ENCODE results near the gene IL12A. TPM values are rescaled to one million over a fixed set of nuclear protein-coding genes. Genes with fewer than 3 reads are reported as not detected.

Gene IL12A
- total and polyA plus RNA-seq, 10 of the 15 experiments (the other 5 are each of a cell fraction or from before 2014, with no cell fraction given), result 0.50 to 10.9 (median 3.5) TPM

DNA sequence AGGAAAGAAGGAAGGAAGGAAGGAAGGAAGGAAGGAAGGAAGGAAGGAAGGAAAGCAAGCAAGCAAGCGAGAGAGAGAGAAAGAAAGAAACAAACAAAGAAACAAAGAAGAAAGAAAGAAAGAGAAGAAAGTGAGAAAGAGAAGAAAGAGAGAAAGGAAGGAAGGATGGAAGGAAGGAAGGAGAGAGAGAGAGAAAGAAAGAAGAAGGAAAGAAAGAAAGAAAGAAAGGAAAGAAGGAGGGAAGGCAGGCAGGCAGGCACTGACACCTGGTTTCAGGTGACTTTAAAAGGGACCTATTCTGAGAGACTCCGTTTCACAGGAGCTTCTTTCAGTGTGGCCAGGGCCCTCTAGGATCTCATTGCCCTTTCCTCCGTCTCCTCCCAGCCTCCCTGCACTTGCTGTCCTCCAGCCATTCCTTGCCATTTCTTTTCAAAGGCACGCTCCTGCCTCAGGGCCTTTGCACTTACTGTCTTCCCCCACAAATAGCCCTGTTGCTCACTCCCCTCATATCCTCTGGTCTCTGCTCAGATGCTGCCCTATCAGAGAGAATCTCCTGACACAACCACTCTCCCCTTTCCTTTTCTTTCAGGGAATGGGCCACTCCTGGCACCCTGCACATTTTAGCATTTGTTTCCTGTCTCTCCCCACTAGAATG is 31.5 kb downstream of the IL12A start:
- no peak for TF ChIP-seq CUX1 (IDR thresholded peaks at IDR 0.05; ENCODE audit: insufficient replicate concordance, low read depth, low read length)
- TF ChIP-seq YY1 (IDR thresholded peaks at IDR 0.05; ENCODE audit: low read depth, low read length), result no peak
- TF ChIP-seq EP300 (IDR thresholded peaks at IDR 0.05; ENCODE audit: borderline replicate concordance in 1 of 2, control insufficient read depth in 1 of 2, low read depth in 2 of 2, low read length in 2 of 2), result no peak
- no peak for TF ChIP-seq ZBTB33 (IDR thresholded peaks at IDR 0.05)
- TF ChIP-seq SREBF1 (IDR thresholded peaks at IDR 0.05; ENCODE audit: low read length), result no peak
- no peak for TF ChIP-seq ZNF622 (IDR thresholded peaks at IDR 0.05)
- TF ChIP-seq SMAD1 (IDR thresholded peaks at IDR 0.05; ENCODE audit: low read depth, partially characterized antibody), result no peak
- no peak for TF ChIP-seq HCFC1 (IDR thresholded peaks at IDR 0.05; ENCODE audit: low read length)
- no peak for TF ChIP-seq NFXL1 (IDR thresholded peaks at IDR 0.05; ENCODE audit: borderline replicate concordance)
- ChIA-PET CTCF (no interaction called here), POLR2A (no interaction called here), SMC1A (ENCODE audit: uncharacterized antibody, unreplicated experiment) (interaction anchor here (1.1 to 1.7 kb wide), 3 partner anchors 9 to 136 kb away, joined by 4 to 7 read pairs (median 5); no protein-coding TSS in a partner anchor), RAD21 (ENCODE audit: unreplicated experiment) (no interaction called here)
- Histone ChIP-seq H3K9ac (ENCODE audit: control insufficient read depth, insufficient read depth, low read length) (no peak overlapping the region), H3K4me2 (ENCODE audit: control insufficient read depth, insufficient read depth) (no peak overlapping the region), H3K79me2 (ENCODE audit: control insufficient read depth, insufficient read depth, low read length) (no peaks in the 10 kb centered on the region), H3K27me3 (replicated peaks in 1 of 2; ENCODE audit: control insufficient read depth in 2 of 2, insufficient read depth in 2 of 2, low read length in 1 of 2) (no peaks in the 10 kb centered on the region), H3K9me3 (replicated peaks; ENCODE audit: control insufficient read depth, insufficient read depth, low read length) (no peaks in the 10 kb centered on the region), H3K27ac (ENCODE audit: control insufficient read depth, insufficient read depth) (no peak overlapping the region), H4K20me1 (ENCODE audit: control insufficient read depth, insufficient read depth) (no peaks in the 10 kb centered on the region), H2AFZ (ENCODE audit: control insufficient read depth, low read depth, low read length) (no peak overlapping the region), H3K4me3 (no peak overlapping the region), H3K4me1 (ENCODE audit: control insufficient read depth, insufficient read depth, low read length) (no peaks in the 10 kb centered on the region), H3K36me3 (ENCODE audit: control insufficient read depth in 2 of 2, insufficient read depth in 2 of 2, low read length in 1 of 2) (no peaks in the 10 kb centered on the region)
- intact Hi-C loops (cut with micrococcal nuclease; ENCODE audit: unreplicated experiment) (no loop called here), in situ Hi-C loops (cut with MboI) (loop anchor here (10.0 kb wide), 1 partner anchor 395 kb away; no protein-coding TSS in a partner anchor)
- DNase-seq (ENCODE audit: low read depth, low spot score) (no peak), FAIRE-seq (no peak), ATAC-seq (no peak)
- WGBS (ENCODE audit: insufficient coverage, insufficient replicate concordance, low lambda C conversion rate, missing lambda C conversion rate), result 66% methylated on average over 4 of the region's 4 CpGs
- BruUV-seq (replicated peaks), result no TSS peak
